Stimulated activated CD8-positive, alpha-beta memory T cell treated with anti-CD3 and anti-CD28 coated beads, Interleukin-15, amount 100 ng/mL, for 24 hours (primary cell): ENCODE measurements around the gene ZCWPW2.

Source experiments
- DNase-seq: peaks from one replicate; pipeline ENCODE4 v3.0.0-alpha.2; 2020; ENCODE audit warnings: low read depth

The ZCWPW2 gene

DNA sequence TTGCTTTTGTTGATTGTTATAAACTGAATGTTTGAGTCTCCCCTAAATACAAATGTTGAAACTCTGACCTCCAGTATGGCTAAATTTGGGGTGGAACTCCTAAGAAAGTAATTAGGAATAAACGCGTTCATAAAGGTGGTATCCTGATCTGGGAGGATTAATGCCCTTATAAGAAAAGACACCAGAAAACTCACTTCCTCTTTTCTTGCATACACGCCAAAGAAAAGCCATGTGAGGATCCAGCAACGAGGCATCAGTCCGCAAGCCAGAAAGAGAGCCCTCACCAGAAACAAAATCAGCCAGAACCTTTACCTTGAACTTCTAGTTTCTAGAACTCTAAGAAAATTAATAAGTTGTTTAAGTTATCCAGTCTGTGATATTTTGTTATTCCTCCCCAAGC, 37.5 kb downstream of the ZCWPW2 start:
- no peak for DNase-seq

DNA sequence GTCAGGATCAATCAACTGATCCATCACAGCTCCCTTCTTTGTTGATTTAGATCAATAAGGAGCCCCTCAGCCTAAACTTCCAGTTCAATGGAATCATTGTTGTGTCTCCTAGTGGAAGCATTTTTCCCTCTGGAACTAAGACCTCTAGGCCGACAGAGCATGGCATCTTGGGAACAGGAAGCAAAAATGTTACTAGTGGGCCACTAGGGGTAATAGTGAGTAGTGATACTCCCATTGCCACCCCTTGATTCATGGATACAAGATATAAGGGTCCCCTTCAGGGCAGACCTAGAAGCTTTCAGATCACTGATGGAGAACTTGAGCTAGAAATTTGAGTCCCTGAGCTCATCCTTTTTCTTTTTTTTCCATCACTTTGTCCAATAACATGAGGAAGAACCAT, 40.5 kb downstream of the ZCWPW2 start:
- no peak for DNase-seq

GRCh38 chr3:28399206-28399605, 50.7 kb downstream of the ZCWPW2 start:
- DNase-seq: no peak

DNA sequence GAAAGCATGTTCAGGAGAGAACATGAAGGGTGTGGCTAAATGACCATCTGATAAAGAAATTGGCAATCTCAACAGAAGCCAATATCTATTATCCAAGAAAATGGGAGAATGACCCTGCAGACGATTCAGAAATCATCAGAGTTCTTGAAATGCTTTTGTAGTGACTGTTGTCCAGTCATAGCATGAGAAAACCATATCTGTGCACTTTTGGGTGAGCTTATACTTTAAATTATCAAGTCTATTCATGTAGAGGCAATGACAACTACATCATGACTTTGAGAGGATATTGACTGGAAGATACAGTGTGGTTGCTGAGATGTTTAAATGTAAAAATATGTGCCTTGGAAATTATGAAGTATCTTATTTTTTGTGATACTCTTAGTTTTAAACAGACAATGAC, 57.7 kb downstream of the ZCWPW2 start:
- no peak for DNase-seq

DNA sequence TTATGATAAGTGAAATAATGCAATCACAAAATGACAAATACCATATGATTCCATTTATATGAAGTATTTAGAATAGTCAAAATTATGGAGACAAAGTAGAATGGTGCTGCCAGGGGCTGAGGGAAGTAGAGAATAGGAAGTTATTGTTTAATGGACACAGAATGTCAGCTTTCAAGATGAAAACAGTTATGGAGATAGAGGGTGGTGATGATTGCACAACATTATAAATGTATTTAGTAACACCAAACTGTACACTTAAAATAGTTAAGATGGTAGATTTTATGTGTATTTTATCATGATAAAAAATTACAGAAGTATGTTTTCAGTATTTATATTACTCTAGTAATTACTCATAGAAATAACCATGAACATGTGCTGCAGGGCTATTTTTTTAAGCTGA, 100.9 kb downstream of the ZCWPW2 start:
- DNase-seq: no peak

DNA sequence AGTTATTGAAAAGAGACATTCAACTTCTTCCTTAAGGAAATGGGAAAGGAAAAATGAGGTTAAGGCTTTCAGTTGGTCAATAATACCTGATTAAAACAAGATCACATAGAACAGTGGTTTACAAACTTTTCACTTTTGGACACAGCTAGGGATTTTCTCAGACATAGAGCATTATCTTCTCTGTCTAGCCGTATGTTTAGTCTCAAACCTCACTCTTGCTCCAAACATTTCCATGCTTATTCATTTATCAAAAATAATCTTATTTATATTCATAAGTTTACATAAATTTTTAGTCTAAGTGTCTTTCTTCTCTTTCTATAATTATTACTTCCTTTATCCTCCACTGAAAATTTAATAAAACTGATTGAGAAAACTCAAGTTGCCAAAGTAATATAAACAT, 114.3 kb downstream of the ZCWPW2 start:
- no peak for DNase-seq

DNA sequence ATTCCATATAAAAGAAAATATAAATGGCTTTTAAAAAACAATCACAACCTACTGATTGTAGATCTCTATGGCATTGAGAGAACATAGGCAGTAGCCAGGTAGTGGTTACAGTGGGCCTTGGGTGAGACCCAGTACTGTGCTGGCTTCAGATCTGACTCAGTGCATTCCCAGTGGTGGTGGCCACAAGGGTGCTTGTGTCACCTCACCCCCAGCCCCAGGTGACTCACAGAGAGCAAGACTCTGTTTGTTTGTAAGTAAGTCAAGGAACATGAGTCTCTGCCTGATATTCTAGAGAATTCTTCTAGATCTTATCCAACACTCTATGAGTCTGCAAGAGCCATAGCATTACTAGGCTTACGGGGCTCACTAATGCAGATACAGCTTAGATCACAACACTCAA, 118.9 kb downstream of the ZCWPW2 start:
- no peak for DNase-seq

DNA sequence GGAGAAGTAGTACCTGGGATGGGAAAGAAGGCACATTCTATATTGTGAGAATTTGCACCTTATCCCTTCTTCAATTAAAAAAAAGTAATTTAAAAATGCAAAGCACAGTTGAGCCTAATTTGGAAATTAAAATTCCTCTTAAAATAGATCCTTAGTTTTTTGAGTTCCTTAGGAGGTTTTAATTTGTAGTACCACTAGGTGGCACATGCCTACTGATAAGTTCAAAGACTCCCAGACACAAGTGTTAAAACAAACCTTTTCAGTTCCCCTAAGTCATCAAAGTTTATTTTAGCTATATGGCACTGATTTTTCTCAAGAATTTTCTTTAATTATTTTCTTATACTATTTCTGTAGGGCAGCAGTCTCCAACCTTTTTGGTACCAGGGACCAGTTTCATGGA, 127.7 kb downstream of the ZCWPW2 start:
- DNase-seq: no peak

GRCh38 chr3:28476764-28477163, 128.2 kb downstream of the ZCWPW2 start:
- no peak for DNase-seq

DNA sequence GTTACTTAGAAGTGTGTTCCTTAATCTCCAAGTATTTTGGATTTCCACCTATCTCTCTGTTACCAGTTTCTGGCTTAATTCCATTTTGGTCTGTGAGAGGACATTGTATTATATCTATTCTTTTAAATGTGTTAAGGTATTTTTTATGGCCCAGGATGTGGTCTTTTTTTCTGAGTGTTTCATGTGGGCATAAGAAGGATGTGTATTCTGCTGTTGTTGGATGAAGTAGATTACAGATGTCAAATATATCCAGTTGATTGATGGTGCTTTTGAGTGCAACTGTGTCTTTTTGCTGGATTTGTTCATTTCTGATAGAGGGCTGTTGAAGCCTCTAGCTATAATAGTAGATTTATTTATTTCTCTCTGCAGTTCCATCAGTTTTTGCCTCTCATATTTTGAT, 136.6 kb downstream of the ZCWPW2 start:
- no peak for DNase-seq

GRCh38 chr3:28495301-28495700, 146.8 kb downstream of the ZCWPW2 start:
- DNase-seq: no peak

DNA sequence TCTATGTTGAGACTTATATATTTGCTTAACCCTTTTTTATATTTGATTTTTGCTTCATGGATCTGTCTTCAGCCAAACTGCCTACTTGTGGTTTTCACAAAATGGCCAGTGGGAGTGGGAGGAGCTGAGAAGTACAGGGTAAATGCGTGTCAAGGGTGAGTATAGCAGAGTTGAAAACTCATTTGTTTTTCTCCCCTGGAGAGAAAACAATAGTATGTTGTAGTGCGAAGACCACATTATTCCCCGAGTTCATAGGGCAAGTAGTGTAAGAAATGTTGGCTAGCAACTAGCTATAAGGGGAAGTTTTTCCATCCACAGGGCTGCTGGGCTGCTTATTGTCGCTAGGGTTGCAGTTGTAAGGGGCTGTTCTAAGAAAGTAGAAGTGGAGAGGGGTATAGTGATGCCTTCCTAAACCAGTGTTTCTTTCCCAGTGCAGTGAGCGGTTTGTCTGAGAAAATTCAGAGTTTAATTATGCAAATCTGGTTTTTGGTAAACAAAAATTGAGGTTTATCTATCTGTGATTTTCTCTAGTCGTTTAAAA, 153.9 kb downstream of the ZCWPW2 start:
- DNase-seq: no peak

DNA sequence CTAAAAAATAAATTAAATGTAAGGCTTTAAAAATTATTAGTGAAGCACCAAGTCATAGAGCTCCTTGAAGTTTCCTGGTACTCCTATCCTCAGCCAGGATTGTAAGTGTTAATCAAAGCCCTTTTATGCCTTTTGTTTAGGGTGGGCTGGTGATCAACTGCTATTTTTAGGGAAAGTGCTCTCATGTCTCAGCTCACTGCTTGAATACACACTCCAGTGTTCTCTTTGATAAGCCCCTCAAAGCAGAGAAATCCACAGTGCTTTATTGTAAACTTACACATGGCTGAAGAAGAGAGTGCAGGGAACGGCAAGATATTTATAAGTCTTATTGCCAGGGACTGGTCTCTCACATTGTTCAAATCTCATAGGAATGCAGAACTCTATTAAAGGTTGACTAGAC, 156.5 kb downstream of the ZCWPW2 start:
- DNase-seq: no peak

GRCh38 chr3:28521663-28522062, 173.1 kb downstream of the ZCWPW2 start:
- no peak for DNase-seq

GRCh38 chr3:28542351-28542750, 193.8 kb downstream of the ZCWPW2 start:
- DNase-seq: no peak

DNA sequence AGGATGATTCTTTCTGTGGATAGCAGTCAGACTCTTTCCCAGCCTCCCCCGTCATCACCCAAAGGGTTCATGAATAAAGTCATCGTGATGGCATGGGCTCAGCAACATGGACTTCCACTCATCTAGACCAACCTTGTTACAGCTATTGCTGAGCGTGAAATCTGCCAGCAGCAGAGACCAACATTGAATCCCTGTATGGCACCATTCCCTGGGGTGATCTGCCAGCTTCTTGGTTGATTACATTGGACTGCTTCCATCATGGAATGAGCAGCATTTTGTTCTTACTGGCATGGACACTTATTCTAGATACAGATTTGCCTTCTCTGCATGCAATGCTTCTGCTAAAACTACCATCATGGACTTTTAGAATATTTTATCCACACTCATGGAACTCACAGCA, 195.7 kb downstream of the ZCWPW2 start:
- no peak for DNase-seq

DNA sequence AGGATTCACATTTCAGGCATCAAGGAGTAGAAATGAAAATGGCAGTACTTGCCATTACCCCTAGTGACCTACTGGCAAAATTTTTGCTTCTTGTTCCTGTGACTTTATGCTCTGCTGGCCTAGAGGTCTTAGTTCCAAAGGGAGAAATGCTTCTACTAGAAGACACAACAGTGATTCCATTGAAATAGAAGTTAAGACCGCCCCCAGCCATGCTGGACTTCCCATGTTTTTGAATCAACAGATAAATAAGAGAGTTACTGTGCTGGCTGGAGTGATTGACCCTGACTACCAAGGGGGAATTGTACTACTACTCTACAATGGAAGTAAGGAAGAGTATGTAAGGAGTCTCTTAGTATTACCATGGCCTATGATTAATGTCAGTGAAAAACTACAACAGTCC, 196.3 kb downstream of the ZCWPW2 start:
- no peak for DNase-seq

- DNase-seq: no peak
Measured at GRCh38 chr3:28547677-28548076, 199.2 kb downstream of the ZCWPW2 start.

DNA sequence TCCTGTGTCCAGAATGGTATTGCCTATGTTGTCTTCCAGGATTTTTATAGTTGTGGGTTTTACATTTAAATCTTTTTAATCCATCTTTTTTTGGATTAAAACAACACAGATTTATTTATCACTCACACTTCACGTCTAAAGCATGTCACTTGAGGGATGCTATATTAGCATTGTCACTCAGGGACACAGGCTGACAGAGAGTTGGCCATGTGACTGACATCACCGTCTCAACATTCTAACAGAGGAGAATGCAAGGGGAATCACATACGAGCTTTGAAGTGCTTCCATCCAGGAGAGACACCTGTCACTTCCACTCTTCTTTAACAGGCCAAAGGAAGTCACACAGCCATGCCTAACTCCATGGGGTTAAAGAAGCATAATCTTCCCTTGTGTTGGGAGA, 204.7 kb downstream of the ZCWPW2 start:
- no peak for DNase-seq

GRCh38 chr3:28556195-28556594, 207.7 kb downstream of the ZCWPW2 start:
- DNase-seq: no peak

DNA sequence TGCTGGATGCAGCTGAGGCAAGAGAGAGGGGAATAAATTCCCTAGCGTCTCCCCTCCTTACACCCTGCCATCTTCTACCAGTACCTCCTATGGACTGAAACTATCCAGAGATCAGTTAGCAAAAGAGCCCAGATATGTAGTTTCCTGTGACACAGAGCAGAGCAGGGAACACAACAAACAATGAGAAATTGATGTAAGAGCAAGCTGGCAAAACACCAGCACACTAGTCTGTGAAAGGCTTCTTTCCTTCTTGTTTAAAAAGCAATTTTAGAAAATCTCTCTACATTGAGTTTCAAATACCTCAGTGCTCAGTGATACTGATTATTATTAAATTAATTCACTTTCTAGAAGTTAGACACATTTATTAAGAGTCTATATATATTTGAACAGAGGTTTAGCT, 215.7 kb downstream of the ZCWPW2 start:
- DNase-seq: no peak

GRCh38 chr3:28569357-28569756, 220.8 kb downstream of the ZCWPW2 start:
- DNase-seq: no peak

- DNase-seq: no peak
Measured at GRCh38 chr3:28574036-28574435, 225.5 kb downstream of the ZCWPW2 start.

DNA sequence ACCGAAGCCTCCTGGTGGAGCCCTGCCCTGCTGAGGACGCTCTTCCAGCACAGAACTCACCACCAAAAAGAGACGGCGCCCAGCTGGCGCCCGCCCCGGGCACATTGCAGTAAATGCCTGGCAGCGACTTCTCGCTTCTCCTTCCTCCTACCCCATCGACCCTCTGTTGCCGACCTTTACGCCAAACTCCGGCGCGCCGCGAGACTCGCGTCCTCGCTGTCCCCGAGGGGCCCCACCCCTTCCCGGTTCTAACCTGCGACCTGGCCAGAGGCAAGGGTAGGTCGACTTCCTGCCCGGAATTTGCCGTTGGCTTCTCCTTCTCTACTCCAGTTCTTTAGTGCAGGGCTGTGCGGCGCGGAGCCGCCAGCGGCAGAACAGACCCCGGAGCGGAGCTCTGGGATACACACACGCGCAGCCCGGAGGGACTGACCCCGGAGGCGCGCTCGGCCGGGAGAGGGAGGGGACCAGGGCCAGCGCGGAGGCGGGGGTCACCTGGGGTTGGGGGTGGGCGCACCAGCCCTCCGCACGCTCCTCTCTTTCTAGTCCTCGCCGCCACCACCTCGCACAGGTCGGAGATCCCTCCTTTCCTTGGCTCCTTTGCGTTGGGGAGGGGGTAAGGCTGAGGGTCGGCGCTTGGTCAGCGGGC, 226.7 kb downstream of the ZCWPW2 start:
- no peak for DNase-seq
